Osteoblast (primary cell): Measurements from ENCODE around the gene GJB5. TPM values are rescaled to one million over a fixed set of nuclear protein-coding genes. Genes with fewer than 3 reads are reported as not detected.

ENCODE experiments used
- DNase-seq: peaks from one replicate; pipeline ENCODE4 v3.0.0; 2011; ENCODE audit warnings: low spot score, mixed read lengths; ENCODE audit not compliant: insufficient read length; ENCODE audit errors: missing footprints
- H2AFZ ChIP-seq: 2 replicates; pipeline ENCODE4 v1.6.0; 2011; ENCODE audit warnings: mild to moderate bottlenecking, low read length
- H3K27ac ChIP-seq: 2 replicates; pipeline ENCODE4 v1.5.1; 2011; ENCODE audit warnings: mild to moderate bottlenecking, low read depth, low read length, moderate library complexity
- H3K27me3 ChIP-seq: 2 replicates; pipeline ENCODE4 v1.6.0; 2012; ENCODE audit warnings: mild to moderate bottlenecking, control low read depth, inconsistent platforms, low read length, moderate library complexity; ENCODE audit not compliant: insufficient read depth
- H3K36me3 ChIP-seq: 2 replicates; pipeline ENCODE4 v1.5.1; 2011; ENCODE audit warnings: mild to moderate bottlenecking, low read length, control low read depth, moderate library complexity; ENCODE audit not compliant: insufficient read depth
- H3K4me1 ChIP-seq: 2 replicates; pipeline ENCODE4 v1.5.1; 2011; ENCODE audit warnings: mild to moderate bottlenecking, low read length, control low read depth, moderate library complexity; ENCODE audit not compliant: insufficient read depth
- H3K4me2 ChIP-seq: 2 replicates; pipeline ENCODE4 v1.6.0; 2011; ENCODE audit warnings: mild to moderate bottlenecking, low read length; ENCODE audit not compliant: insufficient read depth
- H3K4me3 ChIP-seq: fragments of 200-600 bp; sonication (generic); 3 replicates; pipeline ENCODE4 v1.5.1; 2012; ENCODE audit warnings: mild to moderate bottlenecking, low read length, inconsistent platforms; ENCODE audit not compliant: insufficient read depth
- H3K79me2 ChIP-seq: 2 replicates; pipeline ENCODE4 v1.6.0; 2012; ENCODE audit warnings: mild to moderate bottlenecking, low read length, control low read depth, inconsistent platforms; ENCODE audit not compliant: insufficient read depth
- H3K9me3 ChIP-seq: 2 replicates; pipeline ENCODE4 v1.5.1; 2011; ENCODE audit warnings: low read depth, low read length, control low read depth
- H4K20me1 ChIP-seq: 2 replicates; pipeline ENCODE4 v1.6.0; 2012; ENCODE audit warnings: mild to moderate bottlenecking, low read length, control low read depth; ENCODE audit not compliant: insufficient read depth
- total RNA-seq: library from RNA; depleted of rRNA; stranded (reverse); fragments of >200 nt; gene quantifications from 2 replicates; pipeline ENCODE4 v1.2.3, GENCODE V29; 2012
- TF ChIP-seq, protein P1 (sequence below): IDR thresholded peaks from 2 replicates; pipeline ENCODE4 v1.5.1; 2011; ENCODE audit warnings: mild to moderate bottlenecking, low read depth, low read length, moderate library complexity; ENCODE audit errors: extremely low read depth

The GJB5 gene
- total RNA-seq, 1 donor: not detected

- Histone ChIP-seq H2AFZ (no peak overlapping the region), H3K9me3 (no peaks in the 10 kb centered on the region), H3K79me2 (no peaks in the 10 kb centered on the region), H3K4me1 (no peaks in the 10 kb centered on the region), H3K4me3 (no peak overlapping the region), H3K4me2 (no peak overlapping the region), H3K27ac (no peak overlapping the region), H3K36me3 (no peaks in the 10 kb centered on the region), H4K20me1 (no peaks in the 10 kb centered on the region), H3K27me3 (no peaks in the 10 kb centered on the region)
- no peak for DNase-seq
- TF ChIP-seq, protein P1, sequence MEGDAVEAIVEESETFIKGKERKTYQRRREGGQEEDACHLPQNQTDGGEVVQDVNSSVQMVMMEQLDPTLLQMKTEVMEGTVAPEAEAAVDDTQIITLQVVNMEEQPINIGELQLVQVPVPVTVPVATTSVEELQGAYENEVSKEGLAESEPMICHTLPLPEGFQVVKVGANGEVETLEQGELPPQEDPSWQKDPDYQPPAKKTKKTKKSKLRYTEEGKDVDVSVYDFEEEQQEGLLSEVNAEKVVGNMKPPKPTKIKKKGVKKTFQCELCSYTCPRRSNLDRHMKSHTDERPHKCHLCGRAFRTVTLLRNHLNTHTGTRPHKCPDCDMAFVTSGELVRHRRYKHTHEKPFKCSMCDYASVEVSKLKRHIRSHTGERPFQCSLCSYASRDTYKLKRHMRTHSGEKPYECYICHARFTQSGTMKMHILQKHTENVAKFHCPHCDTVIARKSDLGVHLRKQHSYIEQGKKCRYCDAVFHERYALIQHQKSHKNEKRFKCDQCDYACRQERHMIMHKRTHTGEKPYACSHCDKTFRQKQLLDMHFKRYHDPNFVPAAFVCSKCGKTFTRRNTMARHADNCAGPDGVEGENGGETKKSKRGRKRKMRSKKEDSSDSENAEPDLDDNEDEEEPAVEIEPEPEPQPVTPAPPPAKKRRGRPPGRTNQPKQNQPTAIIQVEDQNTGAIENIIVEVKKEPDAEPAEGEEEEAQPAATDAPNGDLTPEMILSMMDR: no peak
Observed at GRCh38 chr1:34714386-34714785, 40.5 kb upstream of the GJB5 start.

- TF ChIP-seq, protein P1: no peak
- no peak overlapping the region for H3K27ac ChIP-seq
- no peaks in the 10 kb centered on the region for H3K27me3 ChIP-seq
Observed at GRCh38 chr1:34715139-34715538, 39.7 kb upstream of the GJB5 start.

GRCh38 chr1:34721241-34721640 is 33.6 kb upstream of the GJB5 start:
- Histone ChIP-seq H3K79me2 (no peaks in the 10 kb centered on the region), H3K27ac (no peak overlapping the region), H3K4me3 (no peak overlapping the region), H3K27me3 (no peaks in the 10 kb centered on the region), H3K4me2 (no peak overlapping the region), H3K36me3 (no peaks in the 10 kb centered on the region), H4K20me1 (no peaks in the 10 kb centered on the region), H2AFZ (no peak overlapping the region), H3K4me1 (no peaks in the 10 kb centered on the region), H3K9me3 (no peaks in the 10 kb centered on the region)
- TF ChIP-seq, protein P1: no peak
- DNase-seq: no peak

More at GRCh38 chr1:34715139-34715538, 39.7 kb upstream of the GJB5 start:
- H3K4me1 ChIP-seq: no peaks in the 10 kb centered on the region
- H3K9me3 ChIP-seq: no peaks in the 10 kb centered on the region
- H3K79me2 ChIP-seq: no peaks in the 10 kb centered on the region
- no peak overlapping the region for H3K4me2 ChIP-seq
- H3K36me3 ChIP-seq: no peaks in the 10 kb centered on the region
- no peak overlapping the region for H2AFZ ChIP-seq
- H3K4me3 ChIP-seq: no peak overlapping the region
- no peaks in the 10 kb centered on the region for H4K20me1 ChIP-seq
- DNase-seq: no peak

DNA sequence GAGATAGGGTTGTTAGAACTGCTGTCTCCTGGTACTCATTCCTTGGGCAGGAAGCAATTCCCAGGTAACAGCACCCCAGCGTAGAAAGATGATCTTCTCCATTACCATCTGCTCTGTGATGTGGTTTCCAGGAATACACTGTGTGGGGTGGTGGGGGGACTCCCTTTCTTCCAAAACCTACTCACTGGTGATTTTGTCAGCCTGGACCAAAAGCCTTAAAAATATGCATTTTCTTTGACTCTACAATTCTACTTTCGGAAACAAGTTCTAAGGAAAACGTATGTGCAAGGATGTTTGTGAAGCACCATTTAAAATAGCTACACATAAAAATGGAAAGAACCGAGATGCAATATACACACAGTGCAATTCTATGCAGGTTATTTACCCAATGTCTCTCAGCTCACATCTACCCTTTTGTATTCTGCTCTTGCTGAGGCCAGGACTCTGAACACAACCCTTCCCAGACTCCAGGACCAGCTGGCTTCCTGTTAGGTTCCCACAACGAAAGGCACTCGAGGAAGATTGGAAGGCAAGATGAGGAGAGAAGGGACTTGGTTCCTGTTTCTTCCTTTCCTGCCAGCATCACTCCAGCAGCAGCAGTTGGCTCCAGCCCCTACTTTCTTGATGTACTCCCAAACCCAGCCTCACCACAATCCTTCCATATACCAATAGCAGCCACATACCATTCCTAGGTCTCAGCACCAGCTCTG is 33.0 kb upstream of the GJB5 start:
- Histone ChIP-seq H3K4me1 (no peaks in the 10 kb centered on the region), H3K4me3 (no peak overlapping the region), H3K27ac (no peak overlapping the region), H3K36me3 (no peaks in the 10 kb centered on the region), H3K9me3 (no peaks in the 10 kb centered on the region), H4K20me1 (no peaks in the 10 kb centered on the region), H2AFZ (no peak overlapping the region), H3K4me2 (no peak overlapping the region), H3K27me3 (no peaks in the 10 kb centered on the region), H3K79me2 (no peaks in the 10 kb centered on the region)
- TF ChIP-seq, protein P1: no peak
- DNase-seq: no peak
